Aorta (tissue), 5 donors: Measurements from ENCODE around the gene SIAH2. TPM values are rescaled to one million over a fixed set of nuclear protein-coding genes. Genes with fewer than 3 reads are reported as not detected.

Source experiments
- ATAC-seq: fragments of 200-7000 bp; cut with Tn5 transposase; one replicate; pipeline ENCODE4 v1.9.1; 2022; ENCODE audit warnings: moderate library complexity; ENCODE audit not compliant: low FRiP score
- DNase-seq, 2 donors: peaks; one replicate each; pipeline ENCODE4 v3.0.0-alpha.2; 2020
- H3K27ac ChIP-seq, 2 donors: one replicate each; pipeline ENCODE4 v1.5.1; 2013; ENCODE audit warnings: low read length in 2 of 2, mild to moderate bottlenecking in 2 of 2, moderate library complexity in 2 of 2, control low read depth in 1 of 2, inconsistent platforms in 1 of 2, low read depth in 1 of 2
- H3K27me3 ChIP-seq, 2 donors: one replicate each; pipeline ENCODE4 v1.6.1; 2013; ENCODE audit warnings: control low read depth in 1 of 2, low read length in 1 of 2, mild to moderate bottlenecking in 1 of 2, moderate library complexity in 1 of 2; ENCODE audit not compliant: insufficient read depth in 2 of 2, control insufficient read depth in 1 of 2
- H3K36me3 ChIP-seq, 2 donors: one replicate each; pipeline ENCODE4 v1.6.1; 2013; ENCODE audit warnings: control low read depth in 1 of 2, low read length in 1 of 2, mild to moderate bottlenecking in 1 of 2; ENCODE audit not compliant: insufficient read depth in 2 of 2, control insufficient read depth in 1 of 2
- H3K4me1 ChIP-seq, 2 donors: one replicate each; pipeline ENCODE4 v1.6.1; 2013; ENCODE audit warnings: low read length in 2 of 2, control low read depth in 1 of 2, mild to moderate bottlenecking in 1 of 2, moderate library complexity in 1 of 2; ENCODE audit not compliant: insufficient read depth in 2 of 2, control insufficient read depth in 1 of 2
- H3K4me3 ChIP-seq, 2 donors: one replicate each; pipeline ENCODE4 v1.5.1; 2013; ENCODE audit warnings: low read length in 2 of 2, control low read depth in 1 of 2, mild to moderate bottlenecking in 1 of 2
- H3K9me3 ChIP-seq: one replicate; pipeline ENCODE4 v1.6.1; 2013; ENCODE audit warnings: mild to moderate bottlenecking, low read length; ENCODE audit not compliant: control insufficient read depth
- WGBS, 2 donors: extraction: QIAGEN DNeasy Blood & Tissue Kit; methylation state at CpG; one replicate each; pipeline ENCODE4 v1.1.7; 2013; 5-methylcytosine and 5-hydroxymethylcytosine counted together
- intact Hi-C, 2 donors: fragments of 100-400 bp; cut with DNase I; formaldehyde crosslinking; loops; one replicate each; pipeline versions ENCODE4 v1.14.2 to v1.15.0; 2022
- polyA plus RNA-seq, 2 donors: library from polyadenylated mRNA; stranded (reverse); fragments of 200-250 nt; gene quantifications; one replicate each; pipeline ENCODE4 v1.2.3, GENCODE V29; 2013
- total RNA-seq, 2 donors: library from RNA; stranded (reverse); fragmentation: NEBNext Ultra II Directional; extraction: Animal tissue kit (Norgen Biotek cat#: 25700); gene quantifications; one replicate each; pipeline ENCODE4 v1.2.1, GENCODE V29; 2021
- donor health status: healthy with polysubstance abuse.
- donor health status: Bipolar disorder and iron deficiency.
- donor health status: DM: no; HTN: no; CAD: no.
- donor health status: DM: no; HTN: no; CAD: no.
- donor health status: DM: yes; HTN: yes; CAD: no.

SIAH2 gene
- total and polyA plus RNA-seq, 4 donors = 9.1 to 22.4 (median 15.7) TPM

GRCh38 chr3:150760431-150761200 is 2.4 kb downstream of the SIAH2 start:
- Histone ChIP-seq H3K9me3 (no peaks in the 10 kb centered on the region), H3K27me3 (no peaks in the 10 kb centered on the region), H3K4me3 (peak overlapping the region; percentile 78 to 99), H3K36me3 (no peaks in the 10 kb centered on the region), H3K27ac (no peak overlapping the region), H3K4me1 (peaks cover 2 to 7% of the 10 kb centered on the region in 2 donors)
- 46 to 49% methylated on average over 6 of the region's 6 CpGs for WGBS, 2 donors
- DNase-seq (no peak), ATAC-seq (no peak)
- intact Hi-C loops = loop anchor here in 1 of 2 donors (5.0 to 10.0 kb wide), 2 partner anchors 158 to 324 kb away; partner anchors contain the start of genes MED12L and SELENOT

GRCh38 chr3:150759947-150760346 is 3.0 kb downstream of the SIAH2 start:
- Histone ChIP-seq H3K4me3 (peak overlapping the region in 1 of 2 donors; percentile 78), H3K27ac (no peak overlapping the region), H3K9me3 (no peaks in the 10 kb centered on the region), H3K4me1 (peaks cover 2 to 10% of the 10 kb centered on the region in 2 donors), H3K27me3 (no peaks in the 10 kb centered on the region), H3K36me3 (no peaks in the 10 kb centered on the region)
- DNase-seq = no peak
- no peak for ATAC-seq
- intact Hi-C loops = loop anchor here in 1 of 2 donors (5.0 to 10.0 kb wide), 2 partner anchors 158 to 325 kb away; partner anchors contain the start of genes MED12L and SELENOT
- 67 to 72% methylated on average over 2 of the region's 2 CpGs for WGBS, 2 donors

- H3K27ac ChIP-seq = no peak overlapping the region
- no peaks in the 10 kb centered on the region for H3K27me3 ChIP-seq
- ATAC-seq (no peak), DNase-seq (no peak)
- WGBS, 2 donors = 87 to 88% methylated on average over 3 of the region's 3 CpGs
- no peak overlapping the region for H3K4me3 ChIP-seq
- peaks cover 2 to 12% of the 10 kb centered on the region in 2 donors for H3K4me1 ChIP-seq
- no peaks in the 10 kb centered on the region for H3K36me3 ChIP-seq
- no peaks in the 10 kb centered on the region for H3K9me3 ChIP-seq
- intact Hi-C loops = no loop called here
Observed at GRCh38 chr3:150759319-150759718, 3.6 kb downstream of the SIAH2 start.

GRCh38 chr3:150757768-150758167 is 5.2 kb downstream of the SIAH2 start:
- Histone ChIP-seq H3K27me3 (no peaks in the 10 kb centered on the region), H3K4me1 (peaks cover 2 to 12% of the 10 kb centered on the region in 2 donors), H3K27ac (no peak overlapping the region), H3K4me3 (no peak overlapping the region), H3K9me3 (peaks cover 1% of the 10 kb centered on the region), H3K36me3 (peaks cover 0 to 2% of the 10 kb centered on the region in 2 donors)
- intact Hi-C loops = no loop called here
- no peak for ATAC-seq
- no peak for DNase-seq

GRCh38 chr3:150757364-150757763 is 5.6 kb downstream of the SIAH2 start:
- no peak overlapping the region for H3K4me3 ChIP-seq
- no peaks in the 10 kb centered on the region for H3K27me3 ChIP-seq
- ATAC-seq = no peak
- intact Hi-C loops = no loop called here
- WGBS, 2 donors = 25 to 30% methylated on average over 5 of the region's 5 CpGs
- peaks cover 0 to 2% of the 10 kb centered on the region in 2 donors for H3K36me3 ChIP-seq
- H3K4me1 ChIP-seq = peaks cover 2 to 12% of the 10 kb centered on the region in 2 donors
- peaks cover 1% of the 10 kb centered on the region for H3K9me3 ChIP-seq
- no peak for DNase-seq
- no peak overlapping the region for H3K27ac ChIP-seq

GRCh38 chr3:150756491-150757059 is 6.4 kb downstream of the SIAH2 start:
- ATAC-seq (no peak), DNase-seq (no peak)
- Histone ChIP-seq H3K36me3 (peaks cover 0 to 2% of the 10 kb centered on the region in 2 donors), H3K4me3 (no peak overlapping the region), H3K4me1 (peaks cover 2 to 12% of the 10 kb centered on the region in 2 donors), H3K9me3 (peaks cover 1% of the 10 kb centered on the region), H3K27me3 (no peaks in the 10 kb centered on the region), H3K27ac (no peak overlapping the region)
- intact Hi-C loops = no loop called here
- 28 to 32% methylated on average over 4 of the region's 4 CpGs for WGBS, 2 donors

- Histone ChIP-seq H3K36me3 (peaks cover 0 to 2% of the 10 kb centered on the region in 2 donors), H3K27ac (no peak overlapping the region), H3K4me1 (peaks cover 2 to 12% of the 10 kb centered on the region in 2 donors), H3K4me3 (no peak overlapping the region), H3K9me3 (peaks cover 1% of the 10 kb centered on the region), H3K27me3 (no peaks in the 10 kb centered on the region)
- WGBS, 2 donors = 75% methylated on average over 3 of the region's 3 CpGs
- no peak for DNase-seq
- no peak for ATAC-seq
- intact Hi-C loops = no loop called here
Observed at GRCh38 chr3:150755902-150756301, 7.1 kb downstream of the SIAH2 start.

- Histone ChIP-seq H3K4me1 (peaks cover 2 to 12% of the 10 kb centered on the region in 2 donors), H3K4me3 (no peak overlapping the region), H3K27me3 (no peaks in the 10 kb centered on the region), H3K27ac (no peak overlapping the region), H3K36me3 (peaks cover 0 to 2% of the 10 kb centered on the region in 2 donors), H3K9me3 (peaks cover 1% of the 10 kb centered on the region)
- intact Hi-C loops = no loop called here
- no peak for ATAC-seq
- 97 to 99% methylated on average over 3 of the region's 3 CpGs for WGBS, 2 donors
- DNase-seq = no peak
Observed at GRCh38 chr3:150754896-150755295, 8.1 kb downstream of the SIAH2 start.
